ENCODE measurements around the gene GRIA1.

- no peak for TF ChIP-seq TCF12 (IDR thresholded peaks at IDR 0.05; ENCODE audit: low read depth)
- TF ChIP-seq, protein P1, sequence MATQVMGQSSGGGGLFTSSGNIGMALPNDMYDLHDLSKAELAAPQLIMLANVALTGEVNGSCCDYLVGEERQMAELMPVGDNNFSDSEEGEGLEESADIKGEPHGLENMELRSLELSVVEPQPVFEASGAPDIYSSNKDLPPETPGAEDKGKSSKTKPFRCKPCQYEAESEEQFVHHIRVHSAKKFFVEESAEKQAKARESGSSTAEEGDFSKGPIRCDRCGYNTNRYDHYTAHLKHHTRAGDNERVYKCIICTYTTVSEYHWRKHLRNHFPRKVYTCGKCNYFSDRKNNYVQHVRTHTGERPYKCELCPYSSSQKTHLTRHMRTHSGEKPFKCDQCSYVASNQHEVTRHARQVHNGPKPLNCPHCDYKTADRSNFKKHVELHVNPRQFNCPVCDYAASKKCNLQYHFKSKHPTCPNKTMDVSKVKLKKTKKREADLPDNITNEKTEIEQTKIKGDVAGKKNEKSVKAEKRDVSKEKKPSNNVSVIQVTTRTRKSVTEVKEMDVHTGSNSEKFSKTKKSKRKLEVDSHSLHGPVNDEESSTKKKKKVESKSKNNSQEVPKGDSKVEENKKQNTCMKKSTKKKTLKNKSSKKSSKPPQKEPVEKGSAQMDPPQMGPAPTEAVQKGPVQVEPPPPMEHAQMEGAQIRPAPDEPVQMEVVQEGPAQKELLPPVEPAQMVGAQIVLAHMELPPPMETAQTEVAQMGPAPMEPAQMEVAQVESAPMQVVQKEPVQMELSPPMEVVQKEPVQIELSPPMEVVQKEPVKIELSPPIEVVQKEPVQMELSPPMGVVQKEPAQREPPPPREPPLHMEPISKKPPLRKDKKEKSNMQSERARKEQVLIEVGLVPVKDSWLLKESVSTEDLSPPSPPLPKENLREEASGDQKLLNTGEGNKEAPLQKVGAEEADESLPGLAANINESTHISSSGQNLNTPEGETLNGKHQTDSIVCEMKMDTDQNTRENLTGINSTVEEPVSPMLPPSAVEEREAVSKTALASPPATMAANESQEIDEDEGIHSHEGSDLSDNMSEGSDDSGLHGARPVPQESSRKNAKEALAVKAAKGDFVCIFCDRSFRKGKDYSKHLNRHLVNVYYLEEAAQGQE (IDR thresholded peaks at IDR 0.05; ENCODE audit: low read depth): no peak
- no peak for TF ChIP-seq CREB1 (IDR thresholded peaks at IDR 0.05; ENCODE audit: low read depth)
- no peak for TF ChIP-seq TAF1 (IDR thresholded peaks at IDR 0.05; ENCODE audit: low read depth)
These were observed 301.8 kb downstream of the GRIA1 start for GRCh38 chr5:153792305-153792704.
